Measurements from ENCODE around the gene USP48.

DNA sequence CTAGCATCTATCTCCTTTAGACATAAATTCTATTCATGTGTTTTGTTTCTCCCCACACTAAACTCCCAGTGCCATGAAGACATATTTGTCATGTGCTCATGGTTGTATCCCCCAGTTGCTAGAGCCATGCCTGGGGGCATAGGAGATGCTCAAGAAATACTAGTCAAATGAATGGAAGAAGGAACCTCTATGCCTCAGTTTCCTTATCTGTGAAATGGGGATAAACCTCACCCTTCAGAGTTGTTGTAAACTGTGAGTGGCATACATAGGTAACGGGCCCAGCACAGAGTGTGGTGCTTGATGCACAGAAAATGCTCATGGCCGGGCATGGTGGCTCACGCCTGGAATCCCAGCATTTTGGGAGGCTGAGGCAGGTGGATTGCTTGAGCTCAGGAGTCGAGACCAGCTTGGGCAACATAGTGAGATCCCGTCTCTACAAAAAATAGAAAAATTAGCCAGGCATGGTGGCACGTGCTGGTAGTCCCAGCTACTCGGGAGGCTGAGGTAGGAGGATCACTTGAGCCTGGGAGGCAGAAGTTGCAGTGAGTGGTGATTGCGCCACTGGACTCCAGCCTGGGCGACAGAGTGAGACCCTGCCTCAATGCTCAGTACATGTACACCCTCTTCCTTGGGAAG, 37.8 kb upstream of the USP48 start:
- TF ChIP-seq POLR2A (IDR thresholded peaks at IDR 0.05; ENCODE audit: low read depth, low read length) (no peak), MAFK (IDR thresholded peaks at IDR 0.05; ENCODE audit: low read depth, low read length) (no peak), RFX5 (IDR thresholded peaks at IDR 0.05; ENCODE audit: low read depth, low read length) (no peak), MXI1 (IDR thresholded peaks at IDR 0.05; ENCODE audit: borderline replicate concordance, low read depth, low read length) (no peak), SMC3 (IDR thresholded peaks at IDR 0.05; ENCODE audit: low read depth, low read length) (no peak)
- TF ChIP-seq, protein P1, sequence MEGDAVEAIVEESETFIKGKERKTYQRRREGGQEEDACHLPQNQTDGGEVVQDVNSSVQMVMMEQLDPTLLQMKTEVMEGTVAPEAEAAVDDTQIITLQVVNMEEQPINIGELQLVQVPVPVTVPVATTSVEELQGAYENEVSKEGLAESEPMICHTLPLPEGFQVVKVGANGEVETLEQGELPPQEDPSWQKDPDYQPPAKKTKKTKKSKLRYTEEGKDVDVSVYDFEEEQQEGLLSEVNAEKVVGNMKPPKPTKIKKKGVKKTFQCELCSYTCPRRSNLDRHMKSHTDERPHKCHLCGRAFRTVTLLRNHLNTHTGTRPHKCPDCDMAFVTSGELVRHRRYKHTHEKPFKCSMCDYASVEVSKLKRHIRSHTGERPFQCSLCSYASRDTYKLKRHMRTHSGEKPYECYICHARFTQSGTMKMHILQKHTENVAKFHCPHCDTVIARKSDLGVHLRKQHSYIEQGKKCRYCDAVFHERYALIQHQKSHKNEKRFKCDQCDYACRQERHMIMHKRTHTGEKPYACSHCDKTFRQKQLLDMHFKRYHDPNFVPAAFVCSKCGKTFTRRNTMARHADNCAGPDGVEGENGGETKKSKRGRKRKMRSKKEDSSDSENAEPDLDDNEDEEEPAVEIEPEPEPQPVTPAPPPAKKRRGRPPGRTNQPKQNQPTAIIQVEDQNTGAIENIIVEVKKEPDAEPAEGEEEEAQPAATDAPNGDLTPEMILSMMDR (conservative IDR thresholded peaks at IDR 0.05; ENCODE audit: low read depth, low read length) = no peak

Measured in IMR-90 (cell line).